A549 (cell line): ENCODE data around the gene SSU72. TPM values are rescaled to one million over a fixed set of nuclear protein-coding genes. Genes with fewer than 3 reads are reported as not detected.
"Not testable (repeated sequence)": the region's sequence is repeated elsewhere in the genome, so short reads cannot be mapped to it uniquely, and the experiment has no call there.

Experiments used
- ATAC-seq, 2 experiments: fragments of 200-7000 bp in 1 of 2; fragments of >200 bp in 1 of 2; cut with Nextera tagmentation in 1 of 2; cut with Tn5 transposase in 1 of 2; 3 replicates each; pipeline versions ENCODE4 v1.8.0 to v1.9.1; 2018 to 2020; ENCODE audit warnings: mild to moderate bottlenecking in 1 of 2, moderate library complexity in 1 of 2
- CTCF ChIA-PET: fragments of 300-600 bp; sonication (Branson Sonifier 250); formaldehyde crosslinking; extraction: SDS; loops from one replicate; lab custom pipeline; 2021; ENCODE audit warnings: antibody characterized with exemption, inconsistent platforms; lab: Yijun Ruan, JAX
- POLR2A ChIA-PET: fragments of 350-600 bp; formaldehyde crosslinking; extraction: SDS; loops from one replicate; lab custom pipeline; 2021; ENCODE audit warnings: antibody characterized with exemption, inconsistent platforms; lab: Yijun Ruan, JAX
- DNase-seq, 2 experiments: peaks; one replicate each; pipeline versions ENCODE4 v3.0.0 to v3.0.0-alpha.2; 2011 to 2016; ENCODE audit warnings: low read depth in 1 of 2, low spot score in 1 of 2
- FAIRE-seq: peaks from 2 replicates; lab custom pipeline; 2011; peaks lifted over from hg19 to GRCh38; lab: Jason Lieb, UNC
- H3K27ac ChIP-seq, 2 experiments: fragments of >200 bp; sonication (Bioruptor Twin); formaldehyde crosslinking; 3 replicates each; pipeline ENCODE4 v1.5.1; 2016 to 2017
- H3K4me1 ChIP-seq: fragments of >200 bp; sonication (Bioruptor Twin); formaldehyde crosslinking; 3 replicates; pipeline ENCODE4 v1.6.1; 2016
- H3K4me2 ChIP-seq: fragments of >200 bp; sonication (Bioruptor Twin); formaldehyde crosslinking; 3 replicates; pipeline ENCODE4 v1.6.1; 2016
- H3K4me3 ChIP-seq: fragments of >200 bp; sonication (Bioruptor Twin); formaldehyde crosslinking; 3 replicates; pipeline ENCODE4 v1.5.1; 2016
- H3K9me3 ChIP-seq: fragments of >200 bp; sonication (Bioruptor Twin); formaldehyde crosslinking; 3 replicates; pipeline ENCODE4 v1.6.1; 2016
- CBX2 ChIP-seq: fragments of 200-600 bp; sonication (generic); IDR thresholded peaks from 2 replicates; pipeline ENCODE4 v1.6.1; 2016; ENCODE audit warnings: low read depth, mild to moderate bottlenecking, borderline replicate concordance
- CBX8 ChIP-seq: fragments of 200-600 bp; sonication (generic); IDR thresholded peaks from 2 replicates; pipeline ENCODE4 v1.6.1; 2016
- CHD2 ChIP-seq: fragments of 150-350 bp; IDR thresholded peaks from 2 replicates; pipeline ENCODE4 v1.6.1; 2014; ENCODE audit warnings: low read length; ENCODE audit not compliant: partially characterized antibody
- EP300 ChIP-seq, 2 experiments: fragments of >200 bp; sonication (Bioruptor Twin); formaldehyde crosslinking; IDR thresholded peaks; 2 replicates in 1 of 2; 3 replicates in 1 of 2; pipeline ENCODE4 v1.6.1; 2016 to 2017
- FOSL2 ChIP-seq, 2 experiments: fragments of 450-650 bp in 1 of 2; fragments of >200 bp in 1 of 2; sonication (Bioruptor Twin) in 1 of 2; formaldehyde crosslinking; IDR thresholded peaks; 2 replicates each; pipeline versions ENCODE4 v1.5.0 to v1.6.1; 2016 to 2020; ENCODE audit warnings: mild to moderate bottlenecking in 1 of 2, moderate library complexity in 1 of 2
- HDAC2 ChIP-seq: fragments of 200-600 bp; sonication (generic); IDR thresholded peaks from 2 replicates; pipeline ENCODE4 v1.6.1; 2016
- HOXA7 ChIP-seq: fragments of 250-450 bp; sonication (Bioruptor Pico); IDR thresholded peaks from 2 replicates; pipeline ENCODE4 v1.5.0; 2020; ENCODE audit warnings: mild to moderate bottlenecking, moderate library complexity
- HOXB13 ChIP-seq: fragments of 250-450 bp; sonication (Bioruptor Pico); IDR thresholded peaks from 2 replicates; pipeline ENCODE4 v1.5.0; 2020; ENCODE audit warnings: low read depth, mild to moderate bottlenecking, moderate library complexity
- HOXB5 ChIP-seq: fragments of 250-450 bp; sonication (Bioruptor Pico); IDR thresholded peaks from 2 replicates; pipeline ENCODE4 v1.5.0; 2020; ENCODE audit warnings: mild to moderate bottlenecking, moderate library complexity
- MYC ChIP-seq: IDR thresholded peaks from 2 replicates; pipeline ENCODE4 v1.6.1; 2012; ENCODE audit warnings: mild to moderate bottlenecking, inconsistent platforms, low read length, improper control_type of control experiment, borderline replicate concordance
- POLR2A ChIP-seq: IDR thresholded peaks from 2 replicates; pipeline ENCODE4 v1.6.1; 2012; ENCODE audit warnings: mild to moderate bottlenecking, low read length
- RFX5 ChIP-seq: fragments of 450-650 bp; IDR thresholded peaks from 2 replicates; pipeline ENCODE4 v1.7.1; 2014; ENCODE audit warnings: antibody characterized with exemption, mild to moderate bottlenecking, moderate library complexity
- TFCP2L1 ChIP-seq: fragments of 250-450 bp; sonication (Bioruptor Pico); IDR thresholded peaks from 2 replicates; pipeline ENCODE4 v1.5.0; 2021; ENCODE audit warnings: mild to moderate bottlenecking
- WGBS: methylation state at CpG from one replicate; pipeline ENCODE4 v1.1.6; 2017; ENCODE audit errors: missing lambda C conversion rate; 5-methylcytosine and 5-hydroxymethylcytosine counted together
- polyA plus RNA-seq, 4 experiments: library from polyadenylated mRNA; depleted of rRNA in 3 of 4; stranded (reverse); fragments of >200 nt; fragmentation: RNase III in 1 of 4; extraction: RNeasy Plus Mini Kit Qiagen cat#74134 plus additional on column Dnase treatment in 1 of 4; gene quantifications; 2 replicates in 3 of 4; 3 replicates in 1 of 4; pipeline ENCODE4 v1.2.3, GENCODE V29; 2011 to 2017
- TF ChIP-seq, protein P1 (sequence below): fragments of >200 bp; sonication (Bioruptor Twin); formaldehyde crosslinking; IDR thresholded peaks from 3 replicates; pipeline ENCODE4 v1.5.1; 2016
- TF ChIP-seq, protein P2 (sequence below): IDR thresholded peaks from 2 replicates; pipeline ENCODE4 v1.6.1; 2012
- TF ChIP-seq, protein P3 (sequence below): fragments of 250-450 bp; sonication (Bioruptor Pico); IDR thresholded peaks from 2 replicates; pipeline ENCODE4 v1.5.0; 2020; ENCODE audit warnings: low read depth, mild to moderate bottlenecking, moderate library complexity
- TF ChIP-seq, protein P4 (sequence below): fragments of 250-450 bp; sonication (Bioruptor Pico); IDR thresholded peaks from 2 replicates; pipeline ENCODE4 v1.5.0; 2021; ENCODE audit warnings: mild to moderate bottlenecking, moderate library complexity, borderline replicate concordance

SSU72 gene
- polyA plus RNA-seq, 2 of the 4 experiments (the other 2 are of a cell fraction) = 75.3 to 101 TPM

DNA sequence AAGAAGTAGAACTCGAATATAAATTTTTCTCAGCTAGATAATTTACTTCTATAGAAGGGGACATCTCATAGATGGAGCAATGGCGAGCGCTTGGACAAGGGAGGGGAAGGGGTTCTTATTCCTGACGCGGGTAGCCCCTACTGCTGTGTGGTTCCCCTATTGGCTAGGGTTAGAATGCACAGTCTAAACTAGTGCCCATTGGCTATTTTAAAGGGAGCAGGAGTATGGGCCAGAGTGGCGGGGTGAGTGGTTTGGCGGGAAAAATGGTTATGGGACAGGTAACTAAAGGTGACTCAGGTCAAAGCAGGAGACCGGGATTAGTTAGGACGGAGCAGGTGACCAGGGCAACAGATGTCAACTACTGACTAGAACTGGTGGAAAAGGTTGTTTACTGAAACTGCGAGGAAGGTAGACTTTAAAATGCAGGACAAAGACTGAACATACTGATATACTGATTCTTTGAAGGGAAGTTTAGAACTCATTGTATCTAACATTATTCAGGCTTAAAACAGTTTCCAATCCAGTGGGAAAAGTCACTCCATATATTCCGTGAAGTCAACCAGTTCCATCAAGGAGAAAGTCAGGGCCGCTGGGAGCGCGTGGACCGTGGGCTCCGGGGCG, 63.6 kb downstream of the SSU72 start (continued):
- TF ChIP-seq FOSL2 (IDR thresholded peaks at IDR 0.05) = no peak
- no peak for TF ChIP-seq FOSL2 (CRISPR knock-in tag; IDR thresholded peaks at IDR 0.05)
- no peak for TF ChIP-seq HOXB13 (CRISPR knock-in tag)
- no peak for TF ChIP-seq POLR2A
- TF ChIP-seq EP300 (IDR thresholded peaks at IDR 0.05) = no peak
- TF ChIP-seq, protein P1, sequence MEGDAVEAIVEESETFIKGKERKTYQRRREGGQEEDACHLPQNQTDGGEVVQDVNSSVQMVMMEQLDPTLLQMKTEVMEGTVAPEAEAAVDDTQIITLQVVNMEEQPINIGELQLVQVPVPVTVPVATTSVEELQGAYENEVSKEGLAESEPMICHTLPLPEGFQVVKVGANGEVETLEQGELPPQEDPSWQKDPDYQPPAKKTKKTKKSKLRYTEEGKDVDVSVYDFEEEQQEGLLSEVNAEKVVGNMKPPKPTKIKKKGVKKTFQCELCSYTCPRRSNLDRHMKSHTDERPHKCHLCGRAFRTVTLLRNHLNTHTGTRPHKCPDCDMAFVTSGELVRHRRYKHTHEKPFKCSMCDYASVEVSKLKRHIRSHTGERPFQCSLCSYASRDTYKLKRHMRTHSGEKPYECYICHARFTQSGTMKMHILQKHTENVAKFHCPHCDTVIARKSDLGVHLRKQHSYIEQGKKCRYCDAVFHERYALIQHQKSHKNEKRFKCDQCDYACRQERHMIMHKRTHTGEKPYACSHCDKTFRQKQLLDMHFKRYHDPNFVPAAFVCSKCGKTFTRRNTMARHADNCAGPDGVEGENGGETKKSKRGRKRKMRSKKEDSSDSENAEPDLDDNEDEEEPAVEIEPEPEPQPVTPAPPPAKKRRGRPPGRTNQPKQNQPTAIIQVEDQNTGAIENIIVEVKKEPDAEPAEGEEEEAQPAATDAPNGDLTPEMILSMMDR = no peak
- no peak for TF ChIP-seq CBX2
- TF ChIP-seq, all 56 proteins: peak for 0

DNA sequence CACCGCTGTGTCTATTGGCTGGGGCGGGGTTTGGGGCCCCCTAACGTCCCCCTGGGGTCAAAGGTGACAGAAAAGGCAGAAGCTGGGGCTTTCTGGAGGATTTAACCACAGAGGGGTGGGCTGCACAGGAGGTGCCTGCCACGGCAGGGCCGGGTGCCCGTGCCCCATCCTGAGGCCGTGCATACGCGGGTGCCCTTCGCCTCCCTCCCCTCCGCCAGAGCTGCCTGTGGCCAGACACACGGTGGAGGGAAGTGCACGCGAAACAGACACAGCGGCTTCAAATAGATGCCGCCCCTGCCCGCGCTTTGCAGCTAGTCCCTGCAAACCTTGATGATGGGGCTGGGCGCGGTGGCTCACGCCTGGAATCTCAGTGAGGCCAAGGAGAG, 65.2 kb downstream of the SSU72 start:
- H3K4me3 ChIP-seq, DNase-seq, H3K9me3 ChIP-seq, FAIRE-seq, H3K4me2 ChIP-seq, ATAC-seq, POLR2A ChIA-PET, H3K27ac ChIP-seq: not testable (repeated sequence)
- peaks cover 12% of the 10 kb centered on the region; the same call in 2 of the 3 replicates for H3K4me1 ChIP-seq
- CTCF ChIA-PET = interaction anchor here (0.7 kb wide), 1 partner anchor 108 kb away, joined by 4 read pairs; no protein-coding TSS in a partner anchor
- 93% methylated on average over 3 of the region's 21 CpGs for WGBS

DNA sequence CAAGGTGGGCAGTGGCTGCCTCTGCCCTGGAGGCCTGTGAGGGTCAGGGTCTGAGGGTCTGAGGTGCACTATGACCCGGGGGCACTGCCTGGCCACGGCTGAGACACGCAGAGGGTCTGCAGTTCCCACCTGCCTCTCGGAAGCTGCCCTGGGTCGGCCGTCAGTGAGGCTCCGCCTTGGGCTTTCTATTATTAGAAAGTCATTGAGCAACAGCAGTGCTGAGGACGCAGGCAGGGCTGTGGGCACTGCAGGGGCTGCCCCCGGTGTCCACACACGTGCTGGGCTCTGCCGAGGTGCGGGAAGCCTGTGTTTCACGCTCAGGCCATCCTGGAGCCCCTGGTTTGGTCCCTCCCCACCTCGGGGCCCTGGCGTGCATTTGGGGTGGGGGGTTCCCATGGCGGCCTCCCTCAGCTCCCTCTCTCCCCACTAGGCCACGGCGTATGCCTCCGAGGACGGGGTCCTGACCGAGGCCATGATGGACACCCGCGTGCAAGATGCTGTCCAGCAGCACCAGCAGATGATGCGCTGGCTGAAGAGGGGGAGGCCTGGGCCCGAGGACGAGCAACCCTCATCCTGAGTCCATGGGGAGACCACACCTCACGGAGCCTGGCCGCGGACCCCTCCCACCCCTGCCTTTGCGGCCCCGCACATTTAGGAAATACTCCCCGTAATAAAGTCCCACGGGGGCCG, 65.7 kb downstream of the SSU72 start:
- DNase-seq, ATAC-seq, H3K4me3 ChIP-seq, POLR2A ChIA-PET, FAIRE-seq, H3K4me2 ChIP-seq, H3K9me3 ChIP-seq, H3K27ac ChIP-seq: not testable (repeated sequence)
- H3K4me1 ChIP-seq = peaks cover 12% of the 10 kb centered on the region; the same call in 2 of the 3 replicates
- 93% methylated on average over 3 of the region's 34 CpGs for WGBS
- CTCF ChIA-PET = interaction anchor here (0.5 kb wide), 1 partner anchor 267 kb away, joined by 3 read pairs; no protein-coding TSS in a partner anchor

DNA sequence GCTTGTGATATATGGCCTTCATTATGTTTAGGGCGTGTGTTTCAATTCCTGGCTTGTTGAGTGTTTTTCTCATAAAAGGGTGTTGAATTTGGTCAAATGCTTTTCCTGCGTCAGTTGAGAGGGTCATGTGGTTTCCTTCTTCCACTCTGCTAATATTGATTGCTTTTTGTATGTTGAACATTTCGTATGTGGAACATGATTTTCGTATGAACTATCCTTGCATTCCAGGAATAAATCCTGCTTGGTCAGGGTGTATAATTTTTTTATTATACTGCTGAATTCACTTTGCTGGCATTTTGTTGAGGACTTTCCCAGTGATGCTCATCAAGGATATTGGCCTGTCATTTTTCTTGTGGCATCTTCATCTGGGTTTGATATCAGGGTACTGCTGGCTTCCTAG, 67.4 kb downstream of the SSU72 start:
- Histone ChIP-seq H3K4me2 (no peak overlapping the region), H3K9me3 (no peaks in the 10 kb centered on the region), H3K4me3 (no peak overlapping the region), H3K4me1 (peaks cover 12% of the 10 kb centered on the region; the same call in 2 of the 3 replicates), H3K27ac (no peak overlapping the region)
- WGBS = 94% methylated on average over 4 of the region's 4 CpGs
- ATAC-seq = no peak
- FAIRE-seq = no peak
- DNase-seq = no peak
- ChIA-PET CTCF (interaction anchor here (0.6 to 11.5 kb wide), 4 partner anchors 9 to 105 kb away, joined by 3 to 162 read pairs (median 4); no protein-coding TSS in a partner anchor), POLR2A (no interaction called here)
- TF ChIP-seq, protein P2, sequence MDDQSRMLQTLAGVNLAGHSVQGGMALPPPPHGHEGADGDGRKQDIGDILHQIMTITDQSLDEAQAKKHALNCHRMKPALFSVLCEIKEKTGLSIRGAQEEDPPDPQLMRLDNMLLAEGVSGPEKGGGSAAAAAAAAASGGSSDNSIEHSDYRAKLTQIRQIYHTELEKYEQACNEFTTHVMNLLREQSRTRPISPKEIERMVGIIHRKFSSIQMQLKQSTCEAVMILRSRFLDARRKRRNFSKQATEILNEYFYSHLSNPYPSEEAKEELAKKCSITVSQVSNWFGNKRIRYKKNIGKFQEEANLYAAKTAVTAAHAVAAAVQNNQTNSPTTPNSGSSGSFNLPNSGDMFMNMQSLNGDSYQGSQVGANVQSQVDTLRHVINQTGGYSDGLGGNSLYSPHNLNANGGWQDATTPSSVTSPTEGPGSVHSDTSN = no peak
- TF ChIP-seq HDAC2 (no peak), CBX8 (no peak), EP300 (IDR thresholded peaks at IDR 0.05) (no peak), RFX5 (no peak), MYC (no peak), CHD2 (no peak), FOSL2 (IDR thresholded peaks at IDR 0.05) (no peak), FOSL2 (CRISPR knock-in tag; IDR thresholded peaks at IDR 0.05) (no peak), HOXB5 (CRISPR knock-in tag) (no peak), TFCP2L1 (CRISPR knock-in tag) (no peak), HOXA7 (CRISPR knock-in tag) (no peak)
- TF ChIP-seq, protein P3, sequence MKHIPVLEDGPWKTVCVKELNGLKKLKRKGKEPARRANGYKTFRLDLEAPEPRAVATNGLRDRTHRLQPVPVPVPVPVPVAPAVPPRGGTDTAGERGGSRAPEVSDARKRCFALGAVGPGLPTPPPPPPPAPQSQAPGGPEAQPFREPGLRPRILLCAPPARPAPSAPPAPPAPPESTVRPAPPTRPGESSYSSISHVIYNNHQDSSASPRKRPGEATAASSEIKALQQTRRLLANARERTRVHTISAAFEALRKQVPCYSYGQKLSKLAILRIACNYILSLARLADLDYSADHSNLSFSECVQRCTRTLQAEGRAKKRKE (CRISPR knock-in tag) = no peak
- TF ChIP-seq, protein P4, sequence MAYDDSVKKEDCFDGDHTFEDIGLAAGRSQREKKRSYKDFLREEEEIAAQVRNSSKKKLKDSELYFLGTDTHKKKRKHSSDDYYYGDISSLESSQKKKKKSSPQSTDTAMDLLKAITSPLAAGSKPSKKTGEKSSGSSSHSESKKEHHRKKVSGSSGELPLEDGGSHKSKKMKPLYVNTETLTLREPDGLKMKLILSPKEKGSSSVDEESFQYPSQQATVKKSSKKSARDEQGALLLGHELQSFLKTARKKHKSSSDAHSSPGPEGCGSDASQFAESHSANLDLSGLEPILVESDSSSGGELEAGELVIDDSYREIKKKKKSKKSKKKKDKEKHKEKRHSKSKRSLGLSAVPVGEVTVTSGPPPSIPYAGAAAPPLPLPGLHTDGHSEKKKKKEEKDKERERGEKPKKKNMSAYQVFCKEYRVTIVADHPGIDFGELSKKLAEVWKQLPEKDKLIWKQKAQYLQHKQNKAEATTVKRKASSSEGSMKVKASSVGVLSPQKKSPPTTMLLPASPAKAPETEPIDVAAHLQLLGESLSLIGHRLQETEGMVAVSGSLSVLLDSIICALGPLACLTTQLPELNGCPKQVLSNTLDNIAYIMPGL = no peak

DNA sequence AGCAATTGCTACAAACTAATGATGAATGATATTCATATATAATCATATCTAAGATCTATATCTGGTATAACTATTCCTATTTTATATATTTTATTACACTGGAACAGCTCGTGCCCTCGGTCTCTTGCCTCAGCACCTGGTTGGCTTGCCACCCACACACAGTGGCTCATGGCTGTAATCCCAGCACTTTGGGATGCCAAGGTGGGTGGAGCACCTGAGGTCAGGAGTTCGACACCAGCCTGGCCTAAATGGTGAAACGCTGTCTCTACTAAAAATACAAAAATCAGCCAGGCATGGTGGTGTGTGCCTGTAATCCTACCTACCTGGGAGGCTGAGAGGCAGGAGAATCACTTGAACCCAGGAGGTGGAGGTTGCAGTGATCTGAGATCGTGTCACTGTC, 68.9 kb downstream of the SSU72 start:
- Histone ChIP-seq H3K27ac (peak overlapping the region; percentile 38 to 61; a peak in 4 of 6 replicates), H3K4me2 (peak overlapping the region; percentile 74)
- ChIA-PET POLR2A (interaction anchor here (1.2 to 1.6 kb wide), 2 partner anchors 107 to 131 kb away, joined by 4 to 5 read pairs; partner anchors contain the start of genes AURKAIP1 and CCNL2), CTCF (interaction anchor here (0.6 to 11.5 kb wide), 14 partner anchors 65 to 158 kb away, joined by 3 to 162 read pairs (median 4); partner anchors contain the start of genes CCNL2 and MRPL20)
- not testable (repeated sequence) for H3K4me1 ChIP-seq, DNase-seq, H3K4me3 ChIP-seq, ATAC-seq, FAIRE-seq, H3K9me3 ChIP-seq
- WGBS = 86% methylated on average over 5 of the region's 5 CpGs
